HG02938 (cell line): ENCODE data around the gene SPG7.

Experiments used
- ATAC-seq: cut with Tn5 transposase; IDR thresholded peaks from one replicate; pipeline ENCODE4 v1.9.1; 2021; ENCODE audit warnings: mild to moderate bottlenecking, moderate library complexity; ENCODE audit not compliant: unreplicated experiment

Gene SPG7

GRCh38 chr16:89510526-89510925, 2.3 kb downstream of the SPG7 start:
- ATAC-seq: no peak

GRCh38 chr16:89511374-89511773, 3.2 kb downstream of the SPG7 start:
- ATAC-seq: no peak

GRCh38 chr16:89512453-89512852, 4.2 kb downstream of the SPG7 start:
- ATAC-seq: no peak

- ATAC-seq: no peak
Measured at GRCh38 chr16:89517128-89517527, 8.9 kb downstream of the SPG7 start.

- no peak for ATAC-seq
Measured at GRCh38 chr16:89519881-89520280, 11.7 kb downstream of the SPG7 start.

- no peak for ATAC-seq
Measured at GRCh38 chr16:89522287-89522686, 14.1 kb downstream of the SPG7 start.

- ATAC-seq: no peak
Measured at GRCh38 chr16:89523680-89524344, 15.6 kb downstream of the SPG7 start.

GRCh38 chr16:89525146-89525913, 17.1 kb downstream of the SPG7 start:
- no peak for ATAC-seq

- no peak for ATAC-seq
Measured at GRCh38 chr16:89529097-89529496, 20.9 kb downstream of the SPG7 start.

GRCh38 chr16:89530401-89531381, 22.5 kb downstream of the SPG7 start:
- ATAC-seq: no peak

- no peak for ATAC-seq
Measured at GRCh38 chr16:89531821-89532526, 23.8 kb downstream of the SPG7 start.

GRCh38 chr16:89534252-89534756, 26.1 kb downstream of the SPG7 start:
- ATAC-seq: no peak

GRCh38 chr16:89536371-89536770, 28.2 kb downstream of the SPG7 start:
- no peak for ATAC-seq

- no peak for ATAC-seq
Measured at GRCh38 chr16:89536886-89537548, 28.8 kb downstream of the SPG7 start.

GRCh38 chr16:89537549-89537925, 29.3 kb downstream of the SPG7 start:
- ATAC-seq: no peak

- no peak for ATAC-seq
Measured at GRCh38 chr16:89538286-89538685, 30.1 kb downstream of the SPG7 start.

- no peak for ATAC-seq
Measured at GRCh38 chr16:89540557-89540956, 32.4 kb downstream of the SPG7 start.

GRCh38 chr16:89541792-89542191, 33.6 kb downstream of the SPG7 start:
- ATAC-seq: no peak

GRCh38 chr16:89544113-89544512, 35.9 kb downstream of the SPG7 start:
- ATAC-seq: no peak

- no peak for ATAC-seq
Measured at GRCh38 chr16:89544713-89545043, 36.5 kb downstream of the SPG7 start.
